ENCODE measurements around the gene ESPNL.
A peak's percentile ranks its signal among the peaks of the same experiment; 100 is the strongest.
"Not testable (repeated sequence)": the region's sequence is repeated elsewhere in the genome, so short reads cannot be mapped to it uniquely, and the experiment has no call there.

The ESPNL gene, protein sequence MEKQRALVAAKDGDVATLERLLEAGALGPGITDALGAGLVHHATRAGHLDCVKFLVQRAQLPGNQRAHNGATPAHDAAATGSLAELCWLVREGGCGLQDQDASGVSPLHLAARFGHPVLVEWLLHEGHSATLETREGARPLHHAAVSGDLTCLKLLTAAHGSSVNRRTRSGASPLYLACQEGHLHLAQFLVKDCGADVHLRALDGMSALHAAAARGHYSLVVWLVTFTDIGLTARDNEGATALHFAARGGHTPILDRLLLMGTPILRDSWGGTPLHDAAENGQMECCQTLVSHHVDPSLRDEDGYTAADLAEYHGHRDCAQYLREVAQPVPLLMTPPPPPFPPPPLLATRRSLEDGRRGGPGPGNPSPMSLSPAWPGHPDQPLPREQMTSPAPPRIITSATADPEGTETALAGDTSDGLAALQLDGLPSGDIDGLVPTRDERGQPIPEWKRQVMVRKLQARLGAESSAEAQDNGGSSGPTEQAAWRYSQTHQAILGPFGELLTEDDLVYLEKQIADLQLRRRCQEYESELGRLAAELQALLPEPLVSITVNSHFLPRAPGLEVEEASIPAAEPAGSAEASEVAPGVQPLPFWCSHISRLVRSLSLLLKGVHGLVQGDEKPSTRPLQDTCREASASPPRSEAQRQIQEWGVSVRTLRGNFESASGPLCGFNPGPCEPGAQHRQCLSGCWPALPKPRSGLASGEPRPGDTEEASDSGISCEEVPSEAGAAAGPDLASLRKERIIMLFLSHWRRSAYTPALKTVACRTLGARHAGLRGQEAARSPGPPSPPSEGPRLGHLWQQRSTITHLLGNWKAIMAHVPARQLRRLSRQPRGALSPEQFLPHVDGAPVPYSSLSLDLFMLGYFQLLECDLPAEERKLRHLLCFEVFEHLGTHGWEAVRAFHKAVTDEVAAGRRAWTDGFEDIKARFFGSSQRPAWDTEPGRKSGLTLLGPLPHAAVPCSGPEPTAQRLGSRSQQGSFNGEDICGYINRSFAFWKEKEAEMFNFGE

GRCh38 chr2:238100049-238100820, at the start of gene ESPNL:
Gene ESPNL (plus strand): TSS chr2:238100340. CDS start chr2:238100420, 80 bp downstream.
- DNase-seq = no peak

DNA sequence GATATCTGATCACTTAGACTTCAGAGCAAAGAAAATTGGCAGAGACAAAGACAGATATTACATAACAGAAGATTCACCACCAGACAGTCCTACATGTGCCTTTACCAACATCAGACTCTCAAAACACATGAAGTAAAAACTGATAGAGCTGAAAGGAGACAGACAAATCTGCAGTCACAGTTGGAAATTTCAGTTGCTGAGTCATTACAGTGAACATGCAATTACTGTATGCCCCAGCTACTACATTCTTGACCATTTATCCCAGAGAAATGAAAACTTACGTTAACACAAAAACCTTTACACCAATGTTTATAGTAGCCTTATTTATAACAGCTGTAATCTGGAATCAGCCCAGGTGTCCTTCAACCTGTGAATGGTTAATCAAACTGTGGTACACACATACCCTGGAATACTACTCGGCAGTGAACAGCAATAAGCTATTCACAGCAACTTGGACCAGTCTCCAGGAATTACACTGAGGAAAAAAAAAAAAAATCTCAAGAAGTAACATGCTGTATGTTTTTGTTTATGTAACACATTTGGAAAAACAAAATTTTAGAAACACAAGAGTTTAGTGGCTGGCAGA, 46.9 kb upstream of the ESPNL start:
- DNase-seq = no peak

DNA sequence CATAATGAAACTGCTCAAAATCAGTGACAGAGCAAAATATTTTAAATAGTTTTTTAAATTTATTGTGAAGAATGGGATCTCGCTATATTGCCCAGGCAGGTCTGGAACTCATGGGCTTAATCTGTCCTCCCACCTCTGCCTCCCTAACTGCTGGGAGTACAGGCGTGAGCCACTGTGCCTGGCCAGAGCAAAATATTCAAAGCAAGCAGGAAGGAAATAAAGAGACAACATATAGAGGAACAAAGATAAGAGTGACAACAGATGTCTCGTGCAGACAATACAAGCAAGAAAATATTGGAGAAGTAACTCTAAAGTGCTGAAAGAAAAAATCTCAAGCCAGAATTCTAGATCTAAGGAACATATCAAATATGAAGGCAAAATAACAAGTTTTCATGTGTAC, 44.3 kb upstream of the ESPNL start:
- DNase-seq = no peak

- not testable (repeated sequence) for DNase-seq
These were observed 42.2 kb upstream of the ESPNL start for GRCh38 chr2:238057696-238058575.

GRCh38 chr2:238059505-238059904, 40.6 kb upstream of the ESPNL start:
- DNase-seq = no peak

- DNase-seq = no peak
These were observed 40.0 kb upstream of the ESPNL start for GRCh38 chr2:238060096-238060541.

GRCh38 chr2:238060542-238061314, 39.4 kb upstream of the ESPNL start, which contains the start of gene SCLY:
Gene SCLY (plus strand): TSS chr2:238061001. CDS start chr2:238061055, 54 bp downstream.
- DNase-seq = peak; percentile 97 to 98

DNA sequence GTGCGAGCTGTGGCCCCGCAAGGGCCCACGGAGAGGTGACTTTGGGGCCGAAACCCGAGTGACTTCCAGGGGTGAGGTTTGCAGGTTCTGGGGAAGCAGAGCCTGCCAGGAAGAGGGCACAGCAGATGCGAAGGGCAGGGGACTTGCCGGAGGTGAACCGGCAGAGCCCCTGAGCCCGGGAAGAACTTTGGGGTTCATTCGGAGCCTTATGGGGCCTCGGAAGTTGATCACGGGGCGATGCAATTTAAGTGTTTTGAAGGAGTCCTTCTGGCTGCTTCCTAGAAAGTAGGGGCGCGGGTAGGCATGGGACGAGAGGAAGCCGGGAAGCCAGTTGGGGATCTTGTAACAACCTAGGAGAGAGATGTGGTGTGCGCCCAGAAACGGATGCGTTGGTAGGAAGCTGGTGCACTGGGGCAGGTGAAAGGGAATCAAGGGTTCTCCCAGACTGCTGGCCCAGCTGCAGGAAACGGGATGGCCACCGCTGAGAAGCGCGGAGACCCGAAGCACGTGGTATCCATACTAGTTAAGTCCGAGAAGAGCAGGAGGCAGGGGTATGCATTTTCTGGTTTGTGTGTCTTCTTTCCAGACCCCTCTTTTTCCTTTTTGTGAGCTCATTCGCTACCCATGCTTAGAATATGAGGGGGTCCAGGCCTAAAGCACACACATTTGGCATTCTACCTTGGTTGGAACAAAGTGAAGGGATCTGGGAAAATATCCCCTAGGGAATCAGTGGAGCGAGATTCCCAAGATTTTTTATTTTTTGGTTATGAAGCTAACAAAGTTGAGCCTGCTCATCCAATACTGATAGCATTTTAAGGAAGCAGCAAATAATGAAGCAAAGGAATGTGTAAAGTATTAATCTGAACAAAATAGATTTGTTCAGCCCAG, 38.6 kb upstream of the ESPNL start:
- DNase-seq = no peak

- DNase-seq = no peak
These were observed 36.5 kb upstream of the ESPNL start for GRCh38 chr2:238063414-238064189.

- no peak for DNase-seq
These were observed 35.8 kb upstream of the ESPNL start for GRCh38 chr2:238064376-238064775.

- no peak for DNase-seq
These were observed 34.9 kb upstream of the ESPNL start for GRCh38 chr2:238065071-238065846.

- DNase-seq = no peak
These were observed 33.9 kb upstream of the ESPNL start for GRCh38 chr2:238066218-238066617.

- DNase-seq = not testable (repeated sequence)
These were observed 33.4 kb upstream of the ESPNL start for GRCh38 chr2:238066718-238067117.

GRCh38 chr2:238067939-238068338, 32.2 kb upstream of the ESPNL start:
- no peak for DNase-seq

DNA sequence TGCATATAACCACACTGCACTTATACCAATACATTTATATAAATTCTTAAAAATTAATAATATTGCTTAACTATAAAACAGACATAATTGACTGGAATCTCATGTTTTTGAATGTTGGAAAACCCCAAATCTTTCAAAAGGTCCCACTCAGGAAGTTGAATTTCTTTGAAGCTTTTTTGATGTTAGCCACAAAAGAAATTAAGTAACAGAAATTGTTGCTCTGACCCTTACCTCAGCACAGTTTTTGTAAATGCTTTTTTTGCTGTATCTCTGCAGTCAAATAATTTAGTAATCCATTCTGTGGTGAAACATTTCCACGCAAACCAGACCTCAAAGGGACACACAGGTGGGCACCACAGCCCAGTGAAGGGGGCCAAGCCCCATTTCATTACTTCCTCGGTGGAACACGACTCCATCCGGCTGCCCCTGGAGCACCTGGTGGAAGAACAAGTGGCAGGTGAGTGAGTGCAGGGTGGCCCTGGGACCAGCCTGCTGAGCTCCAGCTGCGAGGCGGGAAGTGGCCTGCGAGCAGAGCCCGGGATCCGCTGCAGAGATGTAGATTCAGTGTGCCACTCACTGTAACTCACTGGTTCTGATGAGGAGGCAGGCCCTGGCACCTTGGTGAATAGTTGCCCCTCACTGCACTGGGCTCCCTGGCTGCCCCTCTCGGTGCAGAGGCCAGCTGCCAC, 31.0 kb upstream of the ESPNL start:
- DNase-seq = peak in 1 of 2 donors; percentile 25

GRCh38 chr2:238069877-238070276, 30.3 kb upstream of the ESPNL start:
- no peak for DNase-seq

- no peak for DNase-seq
These were observed 24.7 kb upstream of the ESPNL start for GRCh38 chr2:238075397-238075796.

Data from CD4-positive, alpha-beta T cell treated with Interleukin-1 beta for 1 hour (primary cell).